Osteoblast (primary cell): ENCODE results near the gene SLC18A3. TPM values are rescaled to one million over a fixed set of nuclear protein-coding genes. Genes with fewer than 3 reads are reported as not detected.

Experiments
- DNase-seq: peaks from one replicate; pipeline ENCODE4 v3.0.0; 2011; ENCODE audit warnings: low spot score, mixed read lengths; ENCODE audit not compliant: insufficient read length; ENCODE audit errors: missing footprints
- H2AFZ ChIP-seq: 2 replicates; pipeline ENCODE4 v1.6.0; 2011; ENCODE audit warnings: mild to moderate bottlenecking, low read length
- H3K27ac ChIP-seq: 2 replicates; pipeline ENCODE4 v1.5.1; 2011; ENCODE audit warnings: mild to moderate bottlenecking, low read depth, low read length, moderate library complexity
- H3K27me3 ChIP-seq: 2 replicates; pipeline ENCODE4 v1.6.0; 2012; ENCODE audit warnings: mild to moderate bottlenecking, control low read depth, inconsistent platforms, low read length, moderate library complexity; ENCODE audit not compliant: insufficient read depth
- H3K36me3 ChIP-seq: 2 replicates; pipeline ENCODE4 v1.5.1; 2011; ENCODE audit warnings: mild to moderate bottlenecking, low read length, control low read depth, moderate library complexity; ENCODE audit not compliant: insufficient read depth
- H3K4me1 ChIP-seq: 2 replicates; pipeline ENCODE4 v1.5.1; 2011; ENCODE audit warnings: mild to moderate bottlenecking, low read length, control low read depth, moderate library complexity; ENCODE audit not compliant: insufficient read depth
- H3K4me2 ChIP-seq: 2 replicates; pipeline ENCODE4 v1.6.0; 2011; ENCODE audit warnings: mild to moderate bottlenecking, low read length; ENCODE audit not compliant: insufficient read depth
- H3K4me3 ChIP-seq: fragments of 200-600 bp; sonication (generic); 3 replicates; pipeline ENCODE4 v1.5.1; 2012; ENCODE audit warnings: mild to moderate bottlenecking, low read length, inconsistent platforms; ENCODE audit not compliant: insufficient read depth
- H3K79me2 ChIP-seq: 2 replicates; pipeline ENCODE4 v1.6.0; 2012; ENCODE audit warnings: mild to moderate bottlenecking, low read length, control low read depth, inconsistent platforms; ENCODE audit not compliant: insufficient read depth
- H3K9me3 ChIP-seq: 2 replicates; pipeline ENCODE4 v1.5.1; 2011; ENCODE audit warnings: low read depth, low read length, control low read depth
- H4K20me1 ChIP-seq: 2 replicates; pipeline ENCODE4 v1.6.0; 2012; ENCODE audit warnings: mild to moderate bottlenecking, low read length, control low read depth; ENCODE audit not compliant: insufficient read depth
- total RNA-seq: library from RNA; depleted of rRNA; stranded (reverse); fragments of >200 nt; gene quantifications from 2 replicates; pipeline ENCODE4 v1.2.3, GENCODE V29; 2012
- TF ChIP-seq, protein P1 (sequence below): IDR thresholded peaks from 2 replicates; pipeline ENCODE4 v1.5.1; 2011; ENCODE audit warnings: mild to moderate bottlenecking, low read depth, low read length, moderate library complexity; ENCODE audit errors: extremely low read depth

Gene SLC18A3
- total RNA-seq, 1 donor: not detected

- peak; percentile 69 for DNase-seq
- Histone ChIP-seq H2AFZ (peak overlapping the region; percentile 49), H3K36me3 (no peaks in the 10 kb centered on the region), H3K27ac (no peak overlapping the region), H3K9me3 (no peaks in the 10 kb centered on the region), H3K27me3 (no peaks in the 10 kb centered on the region), H3K4me2 (no peak overlapping the region), H4K20me1 (no peaks in the 10 kb centered on the region), H3K79me2 (no peaks in the 10 kb centered on the region), H3K4me1 (peaks cover 3% of the 10 kb centered on the region), H3K4me3 (no peak overlapping the region)
- TF ChIP-seq, protein P1, sequence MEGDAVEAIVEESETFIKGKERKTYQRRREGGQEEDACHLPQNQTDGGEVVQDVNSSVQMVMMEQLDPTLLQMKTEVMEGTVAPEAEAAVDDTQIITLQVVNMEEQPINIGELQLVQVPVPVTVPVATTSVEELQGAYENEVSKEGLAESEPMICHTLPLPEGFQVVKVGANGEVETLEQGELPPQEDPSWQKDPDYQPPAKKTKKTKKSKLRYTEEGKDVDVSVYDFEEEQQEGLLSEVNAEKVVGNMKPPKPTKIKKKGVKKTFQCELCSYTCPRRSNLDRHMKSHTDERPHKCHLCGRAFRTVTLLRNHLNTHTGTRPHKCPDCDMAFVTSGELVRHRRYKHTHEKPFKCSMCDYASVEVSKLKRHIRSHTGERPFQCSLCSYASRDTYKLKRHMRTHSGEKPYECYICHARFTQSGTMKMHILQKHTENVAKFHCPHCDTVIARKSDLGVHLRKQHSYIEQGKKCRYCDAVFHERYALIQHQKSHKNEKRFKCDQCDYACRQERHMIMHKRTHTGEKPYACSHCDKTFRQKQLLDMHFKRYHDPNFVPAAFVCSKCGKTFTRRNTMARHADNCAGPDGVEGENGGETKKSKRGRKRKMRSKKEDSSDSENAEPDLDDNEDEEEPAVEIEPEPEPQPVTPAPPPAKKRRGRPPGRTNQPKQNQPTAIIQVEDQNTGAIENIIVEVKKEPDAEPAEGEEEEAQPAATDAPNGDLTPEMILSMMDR: no peak
These were observed 14.2 kb upstream of the SLC18A3 start for GRCh38 chr10:49595713-49596492.

GRCh38 chr10:49596493-49596809, 13.7 kb upstream of the SLC18A3 start:
- H3K79me2 ChIP-seq: no peaks in the 10 kb centered on the region
- no peaks in the 10 kb centered on the region for H4K20me1 ChIP-seq
- TF ChIP-seq, protein P1: no peak
- no peaks in the 10 kb centered on the region for H3K36me3 ChIP-seq
- H3K4me3 ChIP-seq: no peak overlapping the region
- H3K27me3 ChIP-seq: no peaks in the 10 kb centered on the region
- H3K27ac ChIP-seq: no peak overlapping the region
- H3K9me3 ChIP-seq: no peaks in the 10 kb centered on the region
- no peak overlapping the region for H2AFZ ChIP-seq
- peaks cover 5% of the 10 kb centered on the region for H3K4me1 ChIP-seq
- no peak overlapping the region for H3K4me2 ChIP-seq
- DNase-seq: peak; percentile 32

- Histone ChIP-seq H3K9me3 (no peaks in the 10 kb centered on the region), H3K4me2 (no peak overlapping the region), H2AFZ (no peak overlapping the region), H3K36me3 (no peaks in the 10 kb centered on the region), H3K27ac (no peak overlapping the region), H4K20me1 (no peaks in the 10 kb centered on the region), H3K4me1 (peaks cover 9% of the 10 kb centered on the region), H3K4me3 (no peak overlapping the region), H3K27me3 (no peaks in the 10 kb centered on the region), H3K79me2 (no peaks in the 10 kb centered on the region)
- TF ChIP-seq, protein P1: no peak
- DNase-seq: peak; percentile 41
These were observed 13.3 kb upstream of the SLC18A3 start for GRCh38 chr10:49596836-49597235.

- Histone ChIP-seq H3K79me2 (no peaks in the 10 kb centered on the region), H2AFZ (no peak overlapping the region), H3K4me3 (no peak overlapping the region), H3K27me3 (peaks cover 5% of the 10 kb centered on the region), H3K36me3 (no peaks in the 10 kb centered on the region), H4K20me1 (no peaks in the 10 kb centered on the region), H3K9me3 (no peaks in the 10 kb centered on the region), H3K4me2 (no peak overlapping the region), H3K27ac (no peak overlapping the region), H3K4me1 (peaks cover 11% of the 10 kb centered on the region)
- TF ChIP-seq, protein P1: no peak
- DNase-seq: peak; percentile 68
These were observed 12.5 kb upstream of the SLC18A3 start for GRCh38 chr10:49597426-49598163.
